Trophoblast cell (in vitro differentiated cells and primary cell): ENCODE results near the gene B3GNT4.

Source experiments
- DNase-seq, 2 donors: peaks; one replicate each; pipeline ENCODE4 v3.0.0-alpha.2; 2016
- H2AFZ ChIP-seq: 2 replicates; pipeline ENCODE4 v1.6.1; 2013; ENCODE audit warnings: low read length, moderate library complexity, mild to moderate bottlenecking; ENCODE audit not compliant: insufficient read depth, poor library complexity
- H2AK5ac ChIP-seq: 2 replicates; pipeline ENCODE4 v1.6.1; 2013; ENCODE audit warnings: mild to moderate bottlenecking, low read length
- H2BK120ac ChIP-seq: 2 replicates; pipeline ENCODE4 v1.6.1; 2013; ENCODE audit warnings: low read length, mild to moderate bottlenecking, moderate library complexity; ENCODE audit not compliant: insufficient read depth, poor library complexity
- H2BK12ac ChIP-seq: 2 replicates; pipeline ENCODE4 v1.6.1; 2013; ENCODE audit warnings: mild to moderate bottlenecking, low read length, moderate library complexity
- H2BK5ac ChIP-seq: 2 replicates; pipeline ENCODE4 v1.6.1; 2013; ENCODE audit warnings: low read length, low read depth, moderate library complexity, mild to moderate bottlenecking; ENCODE audit not compliant: poor library complexity
- H3K14ac ChIP-seq: 2 replicates; pipeline ENCODE4 v1.6.1; 2013; ENCODE audit warnings: mild to moderate bottlenecking, low read length
- H3K18ac ChIP-seq: 2 replicates; pipeline ENCODE4 v1.6.1; 2013; ENCODE audit warnings: mild to moderate bottlenecking, low read length
- H3K23ac ChIP-seq: 2 replicates; pipeline ENCODE4 v1.6.1; 2013; ENCODE audit warnings: low read length
- H3K27ac ChIP-seq: 2 replicates; pipeline ENCODE4 v1.5.1; 2013; ENCODE audit warnings: low read depth, mild to moderate bottlenecking, inconsistent platforms, low read length, moderate library complexity
- H3K27me3 ChIP-seq: 2 replicates; pipeline ENCODE4 v1.6.1; 2013; ENCODE audit warnings: inconsistent platforms, mild to moderate bottlenecking, low read length, moderate library complexity; ENCODE audit not compliant: insufficient read depth
- H3K36me3 ChIP-seq, 2 experiments: 1 replicate in 1 of 2; 2 replicates in 1 of 2; pipeline ENCODE4 v1.6.1; 2013; ENCODE audit warnings: low read length in 2 of 2, mild to moderate bottlenecking in 2 of 2, moderate library complexity in 1 of 2; ENCODE audit not compliant: insufficient read depth in 2 of 2, control insufficient read depth in 1 of 2
- H3K4ac ChIP-seq: 2 replicates; pipeline ENCODE4 v1.6.1; 2013; ENCODE audit warnings: low read depth, mild to moderate bottlenecking, low read length, moderate library complexity
- H3K4me1 ChIP-seq, 2 experiments: 1 replicate in 1 of 2; 2 replicates in 1 of 2; pipeline ENCODE4 v1.6.1; 2013; ENCODE audit warnings: low read length in 2 of 2, mild to moderate bottlenecking in 2 of 2, moderate library complexity in 1 of 2; ENCODE audit not compliant: insufficient read depth in 2 of 2, control insufficient read depth in 1 of 2
- H3K4me2 ChIP-seq: 2 replicates; pipeline ENCODE4 v1.6.1; 2013; ENCODE audit warnings: inconsistent platforms, mild to moderate bottlenecking, low read length, moderate library complexity
- H3K4me3 ChIP-seq: 2 replicates; pipeline ENCODE4 v1.5.1; 2013; ENCODE audit warnings: mild to moderate bottlenecking, low read depth, low read length, inconsistent platforms
- H3K79me1 ChIP-seq: one replicate; pipeline ENCODE4 v1.6.1; 2013; ENCODE audit warnings: low read length
- H3K79me2 ChIP-seq: 2 replicates; pipeline ENCODE4 v1.6.1; 2013; ENCODE audit warnings: low read length, mild to moderate bottlenecking; ENCODE audit not compliant: control insufficient read depth, insufficient read depth, poor library complexity
- H3K9ac ChIP-seq: 2 replicates; pipeline ENCODE4 v1.6.1; 2013; ENCODE audit warnings: mild to moderate bottlenecking, low read length
- H3K9me3 ChIP-seq: 2 replicates; pipeline ENCODE4 v1.6.1; 2013; ENCODE audit warnings: low read depth, mild to moderate bottlenecking, control low read depth, inconsistent platforms, low read length; ENCODE audit not compliant: insufficient read depth
- H4K12ac ChIP-seq: 2 replicates; pipeline ENCODE4 v1.6.1; 2013; ENCODE audit warnings: low read depth, mild to moderate bottlenecking, low read length, moderate library complexity
- H4K8ac ChIP-seq: 2 replicates; pipeline ENCODE4 v1.6.1; 2013; ENCODE audit warnings: low read depth, mild to moderate bottlenecking, low read length, moderate library complexity
- H4K91ac ChIP-seq: one replicate; pipeline ENCODE4 v1.6.1; 2013; ENCODE audit warnings: low read depth, mild to moderate bottlenecking, low read length, moderate library complexity
- WGBS: extraction: QIAGEN DNeasy Blood & Tissue Kit; methylation state at CpG from one replicate; pipeline ENCODE4 v1.1.7; 2013; ENCODE audit warnings: missing lambda C conversion rate; ENCODE audit not compliant: insufficient read length, insufficient coverage; ENCODE audit errors: extremely low coverage; 5-methylcytosine and 5-hydroxymethylcytosine counted together

Gene B3GNT4

GRCh38 chr12:122205053-122205925, 1.8 kb downstream of the B3GNT4 start:
- no peak overlapping the region for H3K4me3 ChIP-seq
- no CpG with 5 or more reads among the region's 23 CpGs for WGBS
- no peak overlapping the region for H3K27ac ChIP-seq
- no peak overlapping the region for H4K91ac ChIP-seq
- H3K14ac ChIP-seq: no peak overlapping the region
- H2AK5ac ChIP-seq: no peak overlapping the region
- H3K36me3 ChIP-seq: peaks cover 22 to 32% of the 10 kb centered on the region in 2 experiments
- no peaks in the 10 kb centered on the region for H3K79me2 ChIP-seq
- H3K18ac ChIP-seq: no peak overlapping the region
- H4K12ac ChIP-seq: no peak overlapping the region
- H2BK12ac ChIP-seq: no peak overlapping the region
- no peak overlapping the region for H3K4me2 ChIP-seq
- peaks cover 13% of the 10 kb centered on the region for H3K27me3 ChIP-seq
- H3K9ac ChIP-seq: no peak overlapping the region
- H4K8ac ChIP-seq: no peak overlapping the region
- no peak overlapping the region for H2BK5ac ChIP-seq
- DNase-seq: no peak
- H3K23ac ChIP-seq: no peak overlapping the region
- H3K79me1 ChIP-seq: peaks cover 2% of the 10 kb centered on the region
- H2AFZ ChIP-seq: no peak overlapping the region
- peaks cover 1% of the 10 kb centered on the region for H3K9me3 ChIP-seq
- no peak overlapping the region for H2BK120ac ChIP-seq
- H3K4me1 ChIP-seq: peaks cover 6 to 10% of the 10 kb centered on the region in 2 experiments
- no peak overlapping the region for H3K4ac ChIP-seq

GRCh38 chr12:122206111-122206881, 2.8 kb downstream of the B3GNT4 start:
- Histone ChIP-seq H3K4me3 (no peak overlapping the region), H2AFZ (no peak overlapping the region), H3K4me1 (peaks cover 6 to 9% of the 10 kb centered on the region in 2 experiments), H3K79me2 (no peaks in the 10 kb centered on the region), H3K27ac (no peak overlapping the region), H4K8ac (no peak overlapping the region), H3K9me3 (peaks cover 1% of the 10 kb centered on the region), H2BK12ac (no peak overlapping the region), H3K9ac (no peak overlapping the region), H2BK120ac (no peak overlapping the region), H3K79me1 (peaks cover 2% of the 10 kb centered on the region), H4K12ac (no peak overlapping the region), H2BK5ac (no peak overlapping the region), H3K14ac (no peak overlapping the region), H2AK5ac (no peak overlapping the region), H3K27me3 (peaks cover 13% of the 10 kb centered on the region), H3K18ac (no peak overlapping the region), H4K91ac (no peak overlapping the region), H3K23ac (no peak overlapping the region), H3K36me3 (peaks cover 27 to 38% of the 10 kb centered on the region in 2 experiments), H3K4me2 (no peak overlapping the region), H3K4ac (no peak overlapping the region)
- WGBS: no CpG with 5 or more reads among the region's 27 CpGs
- DNase-seq: no peak

- Histone ChIP-seq H4K12ac (no peak overlapping the region), H3K27me3 (peaks cover 13% of the 10 kb centered on the region), H3K4me2 (no peak overlapping the region)
Observed at GRCh38 chr12:122206976-122207375, 3.5 kb downstream of the B3GNT4 start.

GRCh38 chr12:122207391-122207790, 3.9 kb downstream of the B3GNT4 start:
- no peak for DNase-seq
- no peak overlapping the region for H3K4ac ChIP-seq
- no peak overlapping the region for H2AFZ ChIP-seq
- no CpG with 5 or more reads among the region's 8 CpGs for WGBS
- no peak overlapping the region for H3K9ac ChIP-seq
- no peak overlapping the region for H3K18ac ChIP-seq
- no peak overlapping the region for H4K8ac ChIP-seq
- no peak overlapping the region for H3K27ac ChIP-seq
- H3K23ac ChIP-seq: no peak overlapping the region
- peaks cover 6 to 9% of the 10 kb centered on the region in 2 experiments for H3K4me1 ChIP-seq
- H2BK120ac ChIP-seq: no peak overlapping the region
- no peak overlapping the region for H2BK12ac ChIP-seq
- no peak overlapping the region for H3K4me3 ChIP-seq
- H3K14ac ChIP-seq: no peak overlapping the region
- H3K79me2 ChIP-seq: no peaks in the 10 kb centered on the region
- H3K36me3 ChIP-seq: peaks cover 31 to 40% of the 10 kb centered on the region in 2 experiments
- peaks cover 1% of the 10 kb centered on the region for H3K9me3 ChIP-seq
- peaks cover 13% of the 10 kb centered on the region for H3K27me3 ChIP-seq
- H4K12ac ChIP-seq: no peak overlapping the region
- H4K91ac ChIP-seq: no peak overlapping the region
- peaks cover 2% of the 10 kb centered on the region for H3K79me1 ChIP-seq
- no peak overlapping the region for H3K4me2 ChIP-seq
- H2BK5ac ChIP-seq: no peak overlapping the region
- no peak overlapping the region for H2AK5ac ChIP-seq

More at GRCh38 chr12:122206976-122207375, 3.5 kb downstream of the B3GNT4 start:
- H3K14ac ChIP-seq: no peak overlapping the region
- no peak overlapping the region for H2AFZ ChIP-seq
- H3K79me2 ChIP-seq: no peaks in the 10 kb centered on the region
- H4K8ac ChIP-seq: no peak overlapping the region
- H3K4me1 ChIP-seq: peaks cover 6 to 9% of the 10 kb centered on the region in 2 experiments
- WGBS: no CpG with 5 or more reads among the region's 8 CpGs
- no peak overlapping the region for H3K4ac ChIP-seq
- DNase-seq: no peak
- no peak overlapping the region for H2BK5ac ChIP-seq
- no peak overlapping the region for H3K23ac ChIP-seq
- no peak overlapping the region for H3K9ac ChIP-seq
- peaks cover 1% of the 10 kb centered on the region for H3K9me3 ChIP-seq
- H2AK5ac ChIP-seq: no peak overlapping the region
- H3K18ac ChIP-seq: no peak overlapping the region
- H3K27ac ChIP-seq: no peak overlapping the region
- no peak overlapping the region for H4K91ac ChIP-seq
- peaks cover 2% of the 10 kb centered on the region for H3K79me1 ChIP-seq
- H3K4me3 ChIP-seq: no peak overlapping the region
- H2BK12ac ChIP-seq: no peak overlapping the region
- H2BK120ac ChIP-seq: no peak overlapping the region
- H3K36me3 ChIP-seq: peaks cover 31 to 40% of the 10 kb centered on the region in 2 experiments
